CD4-positive, alpha-beta T cell treated with Interleukin-15 for 4 hours (primary cell): ENCODE results near the gene PPIE.

Source experiments
- DNase-seq: peaks from one replicate; pipeline ENCODE4 v3.0.0-alpha.2; 2020; ENCODE audit warnings: low spot score

Gene PPIE

GRCh38 chr1:39738622-39739366 lies at the start of gene PPIE:
Gene PPIE, plus strand, starts transcription at chr1:39738882. Its CDS starts 19 bp downstream, at chr1:39738901.
- peak; percentile 94 for DNase-seq

GRCh38 chr1:39689214-39689613 lies 49.5 kb upstream of the PPIE start:
- DNase-seq: no peak

GRCh38 chr1:39689635-39690034 lies 49.0 kb upstream of the PPIE start:
- no peak for DNase-seq

GRCh38 chr1:39690225-39690624 lies 48.5 kb upstream of the PPIE start:
- no peak for DNase-seq

GRCh38 chr1:39690794-39691382 lies 47.8 kb upstream of the PPIE start:
- DNase-seq: peak; percentile 22

GRCh38 chr1:39691383-39692151 lies 47.1 kb upstream of the PPIE start, which contains the start of gene HPCAL4:
Gene HPCAL4, minus strand, starts transcription at chr1:39691433. Its CDS starts 6,830 bp downstream, at chr1:39684603.
- peak; percentile 95 for DNase-seq

GRCh38 chr1:39692152-39693074 lies 46.3 kb upstream of the PPIE start:
- peak; percentile 37 for DNase-seq

GRCh38 chr1:39694026-39694425 lies 44.7 kb upstream of the PPIE start:
- DNase-seq: peak; percentile 25

- no peak for DNase-seq
Measured at GRCh38 chr1:39695016-39695415, 43.7 kb upstream of the PPIE start.

GRCh38 chr1:39696448-39696847 lies 42.2 kb upstream of the PPIE start:
- no peak for DNase-seq

GRCh38 chr1:39698568-39698967 lies 40.1 kb upstream of the PPIE start:
- DNase-seq: no peak

GRCh38 chr1:39699419-39699818 lies 39.3 kb upstream of the PPIE start:
- DNase-seq: no peak

- DNase-seq: no peak
Measured at GRCh38 chr1:39700348-39700747, 38.3 kb upstream of the PPIE start.

GRCh38 chr1:39701049-39701439 lies 37.6 kb upstream of the PPIE start:
- DNase-seq: no peak

GRCh38 chr1:39704757-39705156 lies 33.9 kb upstream of the PPIE start:
- no peak for DNase-seq

- no peak for DNase-seq
Measured at GRCh38 chr1:39707506-39707905, 31.2 kb upstream of the PPIE start.

- DNase-seq: no peak
Measured at GRCh38 chr1:39711104-39711965, 27.3 kb upstream of the PPIE start.

GRCh38 chr1:39711966-39712340 lies 26.7 kb upstream of the PPIE start:
- DNase-seq: no peak

- DNase-seq: no peak
Measured at GRCh38 chr1:39713557-39713956, 25.1 kb upstream of the PPIE start.

GRCh38 chr1:39717809-39718208 lies 20.9 kb upstream of the PPIE start:
- DNase-seq: no peak
